Measurements from ENCODE around the gene DDTL.
"Not testable (repeated sequence)": the region's sequence is repeated elsewhere in the genome, so short reads cannot be mapped to it uniquely, and the experiment has no call there.

DNA sequence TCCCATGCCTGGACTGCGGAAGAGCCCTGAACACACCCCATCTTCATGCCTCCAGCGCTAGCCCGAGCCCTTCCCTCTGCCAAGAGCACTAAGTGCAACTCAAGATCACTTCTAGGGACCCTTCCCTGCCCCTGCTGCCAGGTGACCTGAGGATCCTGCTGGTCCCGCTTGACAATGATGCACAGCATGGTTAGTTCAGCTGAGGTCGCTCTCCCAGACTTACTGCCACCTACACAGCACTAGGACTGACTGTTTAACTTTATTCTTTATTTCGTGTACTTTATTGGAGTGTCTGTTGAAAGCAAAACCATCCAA lies 11.7 kb upstream of the DDTL start:
- not testable (repeated sequence) for TF ChIP-seq POLR2A (IDR thresholded peaks at IDR 0.05; ENCODE audit: low read length); GATA1 (IDR thresholded peaks at IDR 0.05; ENCODE audit: low read depth, low read length)
